Cerebellar nuclear complex (tissue), 1 donor: Measurements from ENCODE around the gene VAMP8.
A peak's percentile ranks its signal among the peaks of the same experiment; 100 is the strongest.
"Not testable (repeated sequence)": the region's sequence is repeated elsewhere in the genome, so short reads cannot be mapped to it uniquely, and the experiment has no call there.

Source experiments
- DNase-seq, 2 experiments: peaks; one replicate each; lab custom pipeline; 2025; lab: John Stamatoyannopoulos, UW

The VAMP8 gene

GRCh38 chr2:85577386-85578242 is at the start of gene VAMP8:
VAMP8 (plus strand) TSS chr2:85577586; CDS start chr2:85577647, 61 bp downstream.
- no peak for DNase-seq

- DNase-seq = no peak
These were observed 49.6 kb upstream of the VAMP8 start for GRCh38 chr2:85527787-85528186.

- no peak for DNase-seq
These were observed 49.0 kb upstream of the VAMP8 start for GRCh38 chr2:85528355-85528754.

- DNase-seq = no peak
These were observed 47.6 kb upstream of the VAMP8 start for GRCh38 chr2:85529809-85530208.

- no peak for DNase-seq
These were observed 45.8 kb upstream of the VAMP8 start for GRCh38 chr2:85531589-85531988.

GRCh38 chr2:85534099-85534498 is 43.3 kb upstream of the VAMP8 start:
- no peak for DNase-seq

GRCh38 chr2:85534881-85535280 is 42.5 kb upstream of the VAMP8 start:
- DNase-seq = no peak

- DNase-seq = no peak
These were observed 40.9 kb upstream of the VAMP8 start for GRCh38 chr2:85536479-85536878.

GRCh38 chr2:85537600-85538506 is 39.5 kb upstream of the VAMP8 start:
- no peak for DNase-seq

GRCh38 chr2:85538507-85539360 is 38.7 kb upstream of the VAMP8 start, which contains the start of gene MAT2A:
MAT2A (plus strand) TSS chr2:85539168; CDS start chr2:85539288, 120 bp downstream.
- peak; percentile 28 to 70 for DNase-seq

- no peak for DNase-seq
These were observed 37.8 kb upstream of the VAMP8 start for GRCh38 chr2:85539361-85540132.

GRCh38 chr2:85540133-85540648 is 37.2 kb upstream of the VAMP8 start:
- DNase-seq = no peak

GRCh38 chr2:85541262-85541661 is 36.1 kb upstream of the VAMP8 start:
- DNase-seq = no peak

- DNase-seq = no peak
These were observed 35.5 kb upstream of the VAMP8 start for GRCh38 chr2:85541753-85542457.

GRCh38 chr2:85542777-85543176 is 34.6 kb upstream of the VAMP8 start:
- no peak for DNase-seq

- not testable (repeated sequence) for DNase-seq
These were observed 33.1 kb upstream of the VAMP8 start for GRCh38 chr2:85544254-85544691.

- not testable (repeated sequence) for DNase-seq
These were observed 32.2 kb upstream of the VAMP8 start for GRCh38 chr2:85544915-85545779.

- no peak for DNase-seq
These were observed 31.6 kb upstream of the VAMP8 start for GRCh38 chr2:85545780-85546240.
